ENCODE results near the gene NEDD1. TPM values are rescaled to one million over a fixed set of nuclear protein-coding genes. Genes with fewer than 3 reads are reported as not detected.
A peak's percentile ranks its signal among the peaks of the same experiment; 100 is the strongest.

The NEDD1 gene
- total RNA-seq, 1 experiment from 2014 or later: 43.4 TPM

DNA sequence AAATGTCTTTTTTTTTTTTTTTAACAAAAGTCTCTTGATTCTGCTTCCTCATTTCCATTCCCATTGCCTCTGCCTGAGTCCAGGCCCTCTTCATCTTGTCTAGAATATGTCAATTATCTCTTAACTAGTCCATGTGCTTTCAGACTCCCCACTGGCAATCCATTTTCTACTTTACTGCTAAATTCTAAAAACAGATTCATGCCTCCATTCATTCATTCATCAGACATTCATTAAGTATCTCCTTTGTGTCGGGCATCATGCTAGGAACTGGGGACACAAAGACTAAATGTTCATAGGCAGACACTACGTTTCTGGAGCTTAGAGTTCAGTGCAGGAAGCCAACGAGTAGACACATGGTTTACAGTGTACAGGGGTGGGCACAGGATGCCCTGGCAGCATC lies 9.6 kb upstream of the NEDD1 start:
- DNase-seq (no peak), ATAC-seq (no peak)
- Histone ChIP-seq H3K36me3 (ENCODE audit: low read depth, low read length) (no peaks in the 10 kb centered on the region), H3K79me2 (ENCODE audit: low read length) (no peaks in the 10 kb centered on the region), H3K4me1 (ENCODE audit: insufficient read depth, low read length) (no peaks in the 10 kb centered on the region), H3K9ac (ENCODE audit: low read length) (no peak overlapping the region), H3K27me3 (ENCODE audit: low read length) (no peaks in the 10 kb centered on the region), H3K27ac (ENCODE audit: low read length) (no peak overlapping the region), H3K9me2 (replicated peaks; ENCODE audit: low read length) (no peaks in the 10 kb centered on the region), H3K9me3 (ENCODE audit: low read length) (no peaks in the 10 kb centered on the region), H3F3A (ENCODE audit: low read length, unreplicated experiment) (no peaks in the 10 kb centered on the region), H2AFZ (ENCODE audit: low read length) (no peak overlapping the region), H3K4me2 (ENCODE audit: low read length) (no peak overlapping the region), H4K20me1 (ENCODE audit: low read length) (no peaks in the 10 kb centered on the region), H3K4me3 (ENCODE audit: low read length) (no peak overlapping the region)
- ChIA-PET POLR2A (ENCODE audit: unreplicated experiment) (no interaction called here), CTCF (no interaction called here)
- BruUV-seq (replicated peaks): no TSS peak
- intact Hi-C loops (cut with micrococcal nuclease): no loop called here
- TF ChIP-seq, protein P1, sequence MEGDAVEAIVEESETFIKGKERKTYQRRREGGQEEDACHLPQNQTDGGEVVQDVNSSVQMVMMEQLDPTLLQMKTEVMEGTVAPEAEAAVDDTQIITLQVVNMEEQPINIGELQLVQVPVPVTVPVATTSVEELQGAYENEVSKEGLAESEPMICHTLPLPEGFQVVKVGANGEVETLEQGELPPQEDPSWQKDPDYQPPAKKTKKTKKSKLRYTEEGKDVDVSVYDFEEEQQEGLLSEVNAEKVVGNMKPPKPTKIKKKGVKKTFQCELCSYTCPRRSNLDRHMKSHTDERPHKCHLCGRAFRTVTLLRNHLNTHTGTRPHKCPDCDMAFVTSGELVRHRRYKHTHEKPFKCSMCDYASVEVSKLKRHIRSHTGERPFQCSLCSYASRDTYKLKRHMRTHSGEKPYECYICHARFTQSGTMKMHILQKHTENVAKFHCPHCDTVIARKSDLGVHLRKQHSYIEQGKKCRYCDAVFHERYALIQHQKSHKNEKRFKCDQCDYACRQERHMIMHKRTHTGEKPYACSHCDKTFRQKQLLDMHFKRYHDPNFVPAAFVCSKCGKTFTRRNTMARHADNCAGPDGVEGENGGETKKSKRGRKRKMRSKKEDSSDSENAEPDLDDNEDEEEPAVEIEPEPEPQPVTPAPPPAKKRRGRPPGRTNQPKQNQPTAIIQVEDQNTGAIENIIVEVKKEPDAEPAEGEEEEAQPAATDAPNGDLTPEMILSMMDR (conservative IDR thresholded peaks at IDR 0.05; ENCODE audit: low read depth, low read length): no peak
- TF ChIP-seq EZH2phosphoT487 (IDR thresholded peaks at IDR 0.05; ENCODE audit: borderline replicate concordance, low read length) (no peak), EZH2 (IDR thresholded peaks at IDR 0.05; ENCODE audit: low read length, unreplicated experiment) (no peak)

DNA sequence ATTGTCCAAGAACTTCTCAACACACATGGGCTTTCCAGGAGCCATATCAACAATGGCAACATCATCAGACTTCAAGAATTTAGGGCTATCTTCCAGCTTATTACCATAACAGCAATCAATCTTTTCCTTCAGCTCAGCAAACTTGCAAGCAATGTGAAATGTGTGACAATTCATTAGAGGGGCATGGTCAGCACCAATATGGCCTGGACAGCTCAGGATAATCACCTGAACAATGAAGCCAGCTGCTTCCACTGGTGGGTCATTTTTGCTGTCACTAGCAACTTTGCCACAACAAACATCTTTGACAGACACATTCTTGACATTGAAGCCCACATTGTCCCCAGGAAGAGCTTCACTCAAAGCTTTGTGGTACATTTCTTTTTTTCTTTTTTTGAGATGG lies 5.9 kb upstream of the NEDD1 start:
- Histone ChIP-seq H3K27me3 (ENCODE audit: low read length) (no peaks in the 10 kb centered on the region), H3K36me3 (ENCODE audit: low read depth, low read length) (no peaks in the 10 kb centered on the region), H3K9me2 (replicated peaks; ENCODE audit: low read length) (no peaks in the 10 kb centered on the region), H3K9me3 (ENCODE audit: low read length) (no peaks in the 10 kb centered on the region), H3K27ac (ENCODE audit: low read length) (no peak overlapping the region), H3K4me1 (ENCODE audit: insufficient read depth, low read length) (peaks cover 2% of the 10 kb centered on the region), H2AFZ (ENCODE audit: low read length) (no peak overlapping the region), H3K4me3 (ENCODE audit: low read length) (no peak overlapping the region), H3K4me2 (ENCODE audit: low read length) (no peak overlapping the region), H4K20me1 (ENCODE audit: low read length) (no peaks in the 10 kb centered on the region), H3K9ac (ENCODE audit: low read length) (no peak overlapping the region), H3F3A (ENCODE audit: low read length, unreplicated experiment) (no peaks in the 10 kb centered on the region), H3K79me2 (ENCODE audit: low read length) (no peaks in the 10 kb centered on the region)
- intact Hi-C loops (cut with micrococcal nuclease): no loop called here
- BruUV-seq (replicated peaks): no TSS peak
- TF ChIP-seq, protein P1 (conservative IDR thresholded peaks at IDR 0.05; ENCODE audit: low read depth, low read length): no peak
- no peak for TF ChIP-seq EZH2 (IDR thresholded peaks at IDR 0.05; ENCODE audit: low read length, unreplicated experiment)
- TF ChIP-seq EZH2phosphoT487 (IDR thresholded peaks at IDR 0.05; ENCODE audit: borderline replicate concordance, low read length): no peak
- ATAC-seq (no peak), DNase-seq (no peak)
- CTCF ChIA-PET: no interaction called here
- POLR2A ChIA-PET (ENCODE audit: unreplicated experiment): no interaction called here

DNA sequence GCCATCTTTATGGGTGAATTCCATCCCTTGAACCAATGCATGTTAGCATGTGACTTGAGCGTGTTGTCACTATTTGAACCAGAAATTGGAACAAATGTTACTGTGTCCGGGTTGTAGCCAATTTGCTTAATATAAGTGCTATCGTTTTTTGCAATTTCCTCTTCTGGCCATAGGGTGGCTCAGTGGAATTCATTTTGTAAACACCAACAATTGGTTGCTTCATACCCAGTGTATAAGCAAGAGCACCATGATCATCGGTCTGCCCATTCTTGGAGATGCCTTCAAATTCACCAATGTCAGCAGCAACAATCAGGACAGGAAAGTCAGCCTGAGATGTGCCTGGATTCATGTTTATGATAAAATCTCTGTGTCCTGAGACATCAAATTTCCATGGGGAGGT lies 5.0 kb upstream of the NEDD1 start:
- no peak for TF ChIP-seq EZH2phosphoT487 (IDR thresholded peaks at IDR 0.05; ENCODE audit: borderline replicate concordance, low read length)
- TF ChIP-seq, protein P1 (conservative IDR thresholded peaks at IDR 0.05; ENCODE audit: low read depth, low read length): peak; percentile 37
- no peak for TF ChIP-seq EZH2 (IDR thresholded peaks at IDR 0.05; ENCODE audit: low read length, unreplicated experiment)
- no peaks in the 10 kb centered on the region; the same call in 1 of the 2 replicates for H3K79me2 ChIP-seq (ENCODE audit: low read length)
- no peaks in the 10 kb centered on the region for H3K36me3 ChIP-seq (ENCODE audit: low read depth, low read length)
- 0 out of 2 replicates have a peak overlapping the region, but pooled peaks have one; percentile 12 for H2AFZ ChIP-seq (ENCODE audit: low read length)
- no peak overlapping the region for H3K4me3 ChIP-seq (ENCODE audit: low read length)
- no peak overlapping the region for H3K27ac ChIP-seq (ENCODE audit: low read length)
- intact Hi-C loops (cut with micrococcal nuclease): no loop called here
- no peak for DNase-seq
- BruUV-seq (replicated peaks): no TSS peak
- no peaks in the 10 kb centered on the region for H3K9me3 ChIP-seq (ENCODE audit: low read length)
- H3K4me2 ChIP-seq (ENCODE audit: low read length): no peak overlapping the region
- H3F3A ChIP-seq (ENCODE audit: low read length, unreplicated experiment): no peaks in the 10 kb centered on the region
- no peak overlapping the region for H3K9ac ChIP-seq (ENCODE audit: low read length)
- peaks cover 7% of the 10 kb centered on the region for H3K4me1 ChIP-seq (ENCODE audit: insufficient read depth, low read length)
- no peaks in the 10 kb centered on the region for H3K27me3 ChIP-seq (ENCODE audit: low read length)
- CTCF ChIA-PET: no interaction called here
- no peak for ATAC-seq
- H4K20me1 ChIP-seq (ENCODE audit: low read length): no peaks in the 10 kb centered on the region
- H3K9me2 ChIP-seq (replicated peaks; ENCODE audit: low read length): no peaks in the 10 kb centered on the region
- POLR2A ChIA-PET (ENCODE audit: unreplicated experiment): no interaction called here

Data from PC-3 (cell line).